GM18951 (cell line): ENCODE measurements around the gene NGB.

Source experiments
- POLR2A ChIP-seq: IDR thresholded peaks from 4 replicates; pipeline ENCODE4 v1.6.1; 2011; ENCODE audit warnings: mild to moderate bottlenecking; ENCODE audit not compliant: insufficient read length, insufficient read depth; ENCODE audit errors: extremely low read depth
- in situ Hi-C: fragments of 300-500 bp; cut with MboI; formaldehyde crosslinking; loops from one replicate; pipeline ENCODE4 v1.12.0; 2022; ENCODE audit warnings: low sequenced_read_pairs, mixed read lengths, inconsistent platforms; ENCODE audit not compliant: unreplicated experiment

The NGB gene

DNA sequence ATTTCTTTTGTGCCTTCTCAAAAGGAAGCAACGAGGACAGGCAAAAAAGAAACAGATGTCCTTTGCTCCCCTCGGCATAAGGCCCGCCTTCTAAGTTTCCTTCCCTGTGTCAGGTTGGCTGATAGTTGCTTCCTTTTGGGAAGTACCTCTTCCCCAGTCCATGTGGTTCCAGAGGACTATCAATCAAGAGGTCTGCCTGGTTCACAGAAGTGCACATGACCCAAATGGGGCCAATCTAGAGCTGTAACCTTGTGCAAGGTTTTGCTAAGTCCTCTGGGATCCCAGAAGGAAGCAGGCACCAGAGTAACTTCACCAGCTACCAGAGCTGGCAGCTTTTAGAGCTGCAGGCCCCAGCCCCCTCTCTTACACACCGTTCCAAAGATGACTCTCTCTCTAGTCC, 46.8 kb downstream of the NGB start:
- in situ Hi-C loops = no loop called here
- TF ChIP-seq POLR2A = no peak

GRCh38 chr14:77222546-77223225, 48.3 kb downstream of the NGB start:
- no peak for TF ChIP-seq POLR2A
- in situ Hi-C loops = no loop called here

DNA sequence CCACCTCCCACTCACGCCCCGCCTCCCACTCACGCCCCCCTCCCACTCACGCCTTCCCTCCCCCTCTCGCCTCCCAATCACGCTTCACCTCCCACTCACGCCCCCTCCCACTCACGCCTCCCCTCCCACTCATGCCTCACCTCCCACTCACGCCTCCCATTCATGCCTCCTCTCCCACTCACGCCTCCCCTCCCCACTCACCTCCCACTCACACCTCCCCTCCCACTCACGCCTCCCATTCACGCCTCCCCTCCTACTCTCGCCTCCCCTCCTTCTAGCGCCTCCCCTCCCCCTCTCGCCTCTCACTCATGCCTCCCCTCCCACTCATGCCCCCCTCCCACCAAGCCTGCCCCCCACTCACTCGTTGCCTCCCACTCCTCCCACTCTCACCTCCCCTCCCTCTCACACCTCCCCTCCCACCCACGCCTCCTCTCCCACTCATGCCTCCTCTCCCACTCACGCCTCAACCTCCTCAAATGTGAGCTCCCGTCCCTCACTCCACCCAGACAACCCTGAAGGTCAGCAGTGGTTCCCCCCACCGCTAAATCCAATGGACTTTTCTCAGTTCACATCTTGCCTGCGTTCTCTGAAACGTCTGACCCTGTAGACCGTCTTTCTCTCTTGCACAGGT, 49.6 kb downstream of the NGB start:
- in situ Hi-C loops = no loop called here
- TF ChIP-seq POLR2A = no peak

- in situ Hi-C loops = no loop called here
- TF ChIP-seq POLR2A = no peak
Observed at GRCh38 chr14:77220246-77221017, 50.6 kb downstream of the NGB start.

GRCh38 chr14:77219591-77219990, 51.4 kb downstream of the NGB start:
- TF ChIP-seq POLR2A = no peak
- in situ Hi-C loops = no loop called here

DNA sequence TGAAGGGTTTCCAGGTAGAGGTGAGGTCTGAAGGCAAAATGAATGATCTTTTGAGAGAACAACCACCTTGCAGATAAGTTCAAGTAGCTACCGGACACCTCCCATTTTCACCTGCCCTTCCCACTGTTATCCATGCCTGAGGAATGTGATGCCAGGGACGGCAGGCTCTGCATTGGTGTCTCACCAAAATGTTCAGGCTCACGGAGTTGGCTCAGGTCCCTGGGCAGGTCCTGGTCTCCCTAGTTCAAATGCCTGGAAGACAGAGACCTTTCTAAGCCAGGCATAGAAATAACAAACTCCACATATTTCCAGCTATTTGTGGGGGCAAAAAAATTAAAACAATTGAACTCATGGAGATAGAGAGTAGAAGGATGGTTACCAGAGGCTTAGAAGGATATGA, 53.5 kb downstream of the NGB start:
- TF ChIP-seq POLR2A = no peak
- in situ Hi-C loops = no loop called here
